NCI-H1048 (cell line): Measurements from ENCODE around the gene CYB5R3.

Experiments used
- DNase-seq: peaks from one replicate; lab custom pipeline; 2025; lab: John Stamatoyannopoulos, UW

Gene CYB5R3

DNA sequence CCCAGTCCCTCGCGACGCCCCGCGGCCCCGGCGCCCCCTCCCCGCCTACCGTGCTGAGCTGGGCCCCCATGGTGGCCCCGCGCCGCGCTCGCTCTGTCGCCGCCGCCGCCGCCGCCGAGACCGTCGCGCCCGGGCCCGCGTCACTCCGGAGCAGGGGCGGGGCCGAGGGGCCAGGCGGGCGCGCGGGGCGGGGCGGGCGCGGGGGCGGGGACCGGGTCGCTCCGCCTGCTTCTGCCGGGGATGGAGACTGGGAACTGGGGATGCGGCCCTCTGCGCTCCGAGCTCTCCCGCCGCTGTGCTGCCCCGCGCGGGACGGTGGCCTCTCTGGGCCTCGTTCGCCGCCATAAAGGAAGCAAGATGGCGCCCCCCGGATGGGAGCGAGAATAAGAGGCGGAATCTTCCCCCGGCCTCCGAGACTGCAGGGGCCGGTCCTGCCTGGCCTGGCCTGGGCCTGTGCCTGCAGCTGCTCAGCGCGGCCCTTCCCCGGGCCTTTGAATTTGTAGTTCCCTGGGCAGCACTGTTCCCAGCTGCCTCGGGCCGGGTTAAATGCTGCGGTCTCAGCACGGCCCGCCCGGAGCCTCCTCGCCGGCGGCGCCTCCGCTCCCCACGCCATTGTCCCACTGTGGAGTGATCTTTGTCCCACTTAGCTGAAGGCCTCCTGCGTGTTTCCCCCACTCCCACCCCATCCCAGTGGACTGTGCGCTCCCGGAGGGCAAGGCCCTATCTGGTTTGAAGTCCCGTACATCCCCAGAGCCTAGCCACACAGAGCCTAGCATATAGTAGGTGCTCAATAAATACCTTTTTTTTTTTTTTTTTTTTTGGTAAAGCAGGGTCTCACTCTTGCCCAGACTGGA is at the start of gene CYB5R3:
Gene CYB5R3 (minus strand): TSS at position 147 of the 854 bp plus-strand sequence. CDS start 77 bp downstream, at position 70.
- peak; percentile 65 for DNase-seq

GRCh38 chr22:42697542-42698013 is 48.4 kb upstream of the CYB5R3 start:
- DNase-seq: no peak

DNA sequence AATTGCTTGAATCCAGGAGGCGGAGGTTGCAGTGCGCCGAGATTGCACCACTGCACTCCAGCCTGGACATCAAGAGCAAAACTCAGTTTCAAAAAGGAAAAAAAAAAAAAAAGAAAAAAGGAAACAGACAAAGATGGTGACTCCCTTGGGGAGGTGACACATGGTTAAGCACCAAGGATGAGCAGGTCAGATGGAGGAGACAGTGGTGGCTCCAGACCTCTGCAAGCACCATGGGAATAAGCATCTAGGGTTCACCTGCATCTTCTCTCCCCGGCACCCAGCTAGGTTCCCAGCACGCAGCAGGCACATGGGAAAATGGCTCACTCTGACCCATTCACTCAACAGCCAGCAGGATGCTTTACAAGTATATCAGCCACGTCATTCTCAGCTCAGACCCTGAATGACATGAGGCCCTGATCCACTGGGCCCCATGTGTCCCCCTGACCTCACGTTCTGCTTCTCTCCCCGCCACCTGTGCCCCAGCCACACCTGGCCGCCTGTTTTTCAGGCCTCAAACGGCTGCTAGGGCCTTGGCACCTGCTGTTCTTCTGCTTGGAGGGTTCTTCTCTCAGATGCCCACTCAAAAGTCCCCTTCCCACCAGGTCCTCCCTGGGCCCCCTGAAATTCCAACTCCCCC is 47.3 kb upstream of the CYB5R3 start:
- DNase-seq: no peak

GRCh38 chr22:42695294-42695693 is 46.1 kb upstream of the CYB5R3 start:
- DNase-seq: no peak

GRCh38 chr22:42693763-42694683 is 44.8 kb upstream of the CYB5R3 start:
- no peak for DNase-seq

DNA sequence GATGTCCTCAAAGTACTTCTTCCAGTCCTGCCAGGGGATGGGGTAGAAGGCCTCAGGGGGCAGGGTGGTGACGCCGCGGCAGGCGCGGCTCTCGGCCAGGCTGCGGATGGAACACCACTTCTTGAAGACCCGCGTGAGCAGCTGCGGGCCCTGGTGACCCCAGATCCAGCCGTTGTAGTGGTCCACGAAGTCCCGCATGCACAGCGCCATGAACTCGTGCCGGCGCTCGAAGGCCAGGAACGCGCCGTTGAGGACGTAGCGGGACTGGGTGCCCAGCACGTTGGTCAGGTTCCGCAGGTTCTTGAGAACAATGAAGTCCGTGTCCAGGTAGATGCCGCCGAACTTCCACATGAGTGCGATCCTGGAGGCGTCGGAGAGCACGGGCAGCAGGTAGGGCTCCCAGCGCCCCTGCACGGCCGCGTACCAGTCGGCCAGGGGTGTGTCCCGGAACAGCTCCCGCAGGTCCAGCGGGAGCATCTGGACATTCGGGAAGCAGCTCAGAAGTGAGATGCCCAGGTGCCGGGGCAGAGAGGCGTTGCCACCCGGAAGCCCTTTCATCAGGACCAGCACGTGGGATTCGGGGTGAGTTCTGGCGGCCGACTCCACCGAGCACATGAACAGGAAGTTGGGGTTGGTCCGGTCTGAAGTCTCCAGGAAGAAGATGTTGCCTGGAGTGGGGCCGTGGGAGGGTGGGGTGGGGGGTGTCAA is 44.0 kb upstream of the CYB5R3 start:
- no peak for DNase-seq

DNA sequence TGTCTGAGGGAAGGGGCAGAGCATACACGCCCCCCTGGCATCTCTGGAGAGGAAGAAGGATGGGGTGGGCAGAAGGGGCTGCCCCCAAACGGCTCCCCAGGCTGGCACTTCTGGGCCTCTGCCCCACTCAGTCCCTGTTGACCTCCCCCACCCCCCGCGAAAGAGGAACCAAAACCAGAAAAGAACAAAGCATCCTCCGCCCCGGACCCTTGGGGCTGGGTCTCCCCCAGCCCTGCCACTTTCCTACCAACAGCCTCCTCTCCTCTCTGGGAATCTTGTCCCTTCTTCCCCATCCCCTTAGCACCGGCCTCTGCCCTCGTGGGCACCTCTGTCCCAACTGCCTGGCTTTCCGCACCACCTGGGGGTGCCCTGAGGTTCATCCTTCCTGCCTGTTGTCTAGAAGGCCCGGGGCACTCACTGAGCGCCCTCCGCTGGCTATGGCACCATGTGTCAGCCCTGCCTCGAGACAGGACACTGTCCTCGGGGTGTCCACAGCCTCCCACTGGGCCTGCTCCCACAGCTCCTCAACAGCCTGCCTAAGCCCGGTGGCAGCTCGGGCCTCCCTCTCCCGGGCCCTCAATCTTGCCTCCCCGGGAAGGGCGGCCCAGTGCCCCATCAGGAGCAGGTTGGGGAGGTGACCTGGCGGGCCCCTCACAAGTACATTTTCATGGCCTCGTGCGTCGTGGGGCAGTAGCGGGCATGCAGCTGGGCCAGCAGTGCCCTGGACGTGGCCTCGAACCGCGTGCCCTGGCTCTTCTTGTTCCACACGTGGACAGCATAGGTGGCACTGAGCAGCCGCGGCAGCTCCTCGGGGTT is 43.3 kb upstream of the CYB5R3 start:
- DNase-seq: no peak

GRCh38 chr22:42691440-42691839 is 42.2 kb upstream of the CYB5R3 start:
- no peak for DNase-seq

DNA sequence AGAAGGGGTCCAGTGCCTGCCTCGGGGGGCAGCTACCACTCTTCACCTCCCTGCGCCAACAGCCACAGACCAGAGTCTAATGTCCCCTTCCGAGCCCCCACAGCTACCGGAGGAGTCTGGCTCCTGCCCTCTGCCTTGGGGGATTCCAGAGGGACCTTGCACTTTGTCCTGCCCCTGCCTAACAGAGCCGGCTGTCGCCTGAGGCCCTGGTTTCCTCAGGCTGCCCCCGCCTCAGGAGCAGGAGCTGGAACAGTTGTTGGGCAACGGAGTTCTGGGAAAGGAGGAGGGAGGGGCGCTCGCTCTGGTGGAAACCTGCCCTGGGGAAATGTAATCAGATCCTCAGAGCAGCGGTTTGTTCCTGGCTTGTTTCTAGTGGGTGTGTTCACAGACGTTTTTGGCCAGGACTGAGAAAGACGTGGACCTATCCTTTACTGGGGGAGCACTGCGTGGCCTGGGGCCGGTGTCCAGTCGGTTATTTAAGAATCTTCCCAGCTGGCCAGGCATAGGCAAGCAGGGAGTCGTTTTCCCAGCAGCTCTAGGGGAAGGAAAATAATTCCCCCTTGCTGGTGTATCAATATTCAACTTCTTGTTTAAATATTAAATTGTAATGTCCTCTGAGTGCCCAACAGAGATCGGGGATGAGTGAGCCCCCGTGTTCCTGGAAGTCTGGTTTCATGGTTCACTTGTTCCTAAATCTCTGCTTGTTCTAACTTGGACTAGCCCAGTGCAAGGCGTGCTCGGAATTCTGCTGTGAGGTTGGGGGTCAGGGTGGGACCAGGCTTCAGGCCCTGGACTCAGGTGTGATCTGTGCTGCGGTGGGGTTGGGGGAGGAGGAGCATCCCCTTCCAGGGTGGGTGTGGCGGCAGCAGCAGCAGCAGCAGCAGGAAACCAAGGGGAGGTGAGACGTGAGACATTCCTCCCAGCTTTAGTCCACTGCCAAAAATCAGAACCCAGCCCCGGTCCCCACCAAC is 39.3 kb upstream of the CYB5R3 start:
- DNase-seq: no peak

GRCh38 chr22:42686756-42687491 is 37.7 kb upstream of the CYB5R3 start:
- no peak for DNase-seq

DNA sequence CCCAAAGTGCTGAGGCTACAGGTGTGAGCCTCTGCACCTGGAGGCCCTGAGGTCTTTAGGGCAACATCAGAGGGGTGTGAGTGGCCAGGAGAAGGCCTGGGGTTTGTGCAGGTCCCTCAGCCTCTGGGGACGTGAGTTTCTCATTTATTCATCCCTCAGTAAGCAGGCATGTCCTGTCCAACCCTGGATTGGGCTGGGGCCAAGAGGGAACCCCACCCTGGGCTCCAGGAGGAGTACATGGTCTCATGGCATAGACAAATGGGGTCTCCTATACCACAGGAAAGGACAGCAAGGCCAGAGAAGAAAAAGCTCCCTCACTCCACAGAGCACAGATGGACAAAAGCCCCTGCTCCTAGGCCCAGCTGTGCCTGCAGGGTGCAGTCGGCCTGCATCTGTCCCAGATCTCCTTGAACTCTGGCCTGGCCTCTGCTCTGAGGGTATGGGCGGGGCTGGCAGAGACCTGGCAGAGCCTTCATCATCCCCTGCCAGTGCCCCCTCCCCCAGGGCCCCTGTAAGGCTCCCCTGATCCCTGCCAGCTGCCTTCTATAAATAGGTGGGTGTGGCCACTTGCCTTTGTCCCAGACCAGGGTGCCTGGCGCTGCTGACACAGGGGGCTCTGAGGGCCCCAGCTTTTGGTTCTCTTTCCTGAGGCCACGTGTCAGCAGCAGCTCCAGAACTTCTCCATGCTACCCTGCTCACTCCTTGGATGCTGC is 36.9 kb upstream of the CYB5R3 start:
- DNase-seq: no peak

- DNase-seq: no peak
Observed at GRCh38 chr22:42684462-42685195, 35.4 kb upstream of the CYB5R3 start.

GRCh38 chr22:42683578-42684283 is 34.5 kb upstream of the CYB5R3 start:
- DNase-seq: no peak

DNA sequence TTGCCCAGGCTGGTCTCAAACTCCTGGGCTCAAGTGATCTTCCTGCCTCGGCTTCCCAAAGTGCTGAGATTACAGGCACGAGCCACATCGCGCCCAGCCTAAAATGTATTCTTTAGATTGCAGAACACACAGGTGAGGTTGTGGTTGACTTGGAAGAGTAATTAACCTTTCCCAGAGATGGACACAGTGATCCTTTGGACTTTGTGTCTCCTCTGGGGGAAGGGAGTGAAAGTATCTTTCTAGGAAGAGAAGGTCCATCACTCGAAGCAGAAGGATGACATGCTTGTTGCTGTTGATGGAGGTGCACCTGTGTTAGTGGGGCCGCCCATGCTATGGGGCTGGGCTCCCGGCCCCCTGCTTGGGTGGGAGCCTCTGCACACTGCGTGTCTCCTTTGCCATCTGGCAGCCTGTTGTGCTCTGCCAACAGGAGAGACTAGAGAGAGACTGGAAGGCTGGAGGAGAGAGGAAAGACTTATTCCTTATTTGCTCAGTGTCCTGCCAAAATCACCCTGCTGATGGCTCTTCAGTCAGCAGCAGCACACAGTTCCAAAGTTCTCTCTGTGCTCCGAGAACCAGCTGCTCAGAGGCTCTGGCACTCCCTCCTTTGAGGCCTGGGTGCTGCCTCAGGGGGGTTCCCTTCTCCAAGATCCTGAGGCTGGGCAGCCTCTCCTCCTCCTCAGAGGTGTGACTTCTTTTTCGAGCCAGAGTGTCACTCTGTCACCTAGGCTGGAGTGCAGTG is 33.1 kb upstream of the CYB5R3 start:
- DNase-seq: no peak

GRCh38 chr22:42680648-42681047 is 31.5 kb upstream of the CYB5R3 start:
- DNase-seq: no peak

DNA sequence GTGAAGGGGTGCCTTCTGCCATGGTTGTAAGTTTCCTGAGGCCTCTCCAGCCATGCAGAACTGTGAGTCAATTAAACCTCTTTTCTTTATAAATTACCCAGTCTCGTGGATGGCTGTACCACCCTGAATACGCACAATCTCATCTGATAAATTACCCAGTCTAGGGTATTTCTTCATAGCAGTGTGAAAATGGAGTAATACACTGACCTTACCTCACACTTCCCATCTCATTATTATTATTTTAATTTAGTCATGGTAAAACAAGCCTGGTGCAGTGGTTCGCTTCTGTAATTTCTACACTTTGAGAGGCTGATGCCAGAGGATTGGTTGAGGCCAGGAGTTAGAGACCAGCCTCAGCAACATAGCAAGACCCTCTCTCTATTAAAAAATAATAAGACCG is 30.5 kb upstream of the CYB5R3 start:
- DNase-seq: no peak
